Measurements from ENCODE around the gene SH3BGR.

The SH3BGR gene

DNA sequence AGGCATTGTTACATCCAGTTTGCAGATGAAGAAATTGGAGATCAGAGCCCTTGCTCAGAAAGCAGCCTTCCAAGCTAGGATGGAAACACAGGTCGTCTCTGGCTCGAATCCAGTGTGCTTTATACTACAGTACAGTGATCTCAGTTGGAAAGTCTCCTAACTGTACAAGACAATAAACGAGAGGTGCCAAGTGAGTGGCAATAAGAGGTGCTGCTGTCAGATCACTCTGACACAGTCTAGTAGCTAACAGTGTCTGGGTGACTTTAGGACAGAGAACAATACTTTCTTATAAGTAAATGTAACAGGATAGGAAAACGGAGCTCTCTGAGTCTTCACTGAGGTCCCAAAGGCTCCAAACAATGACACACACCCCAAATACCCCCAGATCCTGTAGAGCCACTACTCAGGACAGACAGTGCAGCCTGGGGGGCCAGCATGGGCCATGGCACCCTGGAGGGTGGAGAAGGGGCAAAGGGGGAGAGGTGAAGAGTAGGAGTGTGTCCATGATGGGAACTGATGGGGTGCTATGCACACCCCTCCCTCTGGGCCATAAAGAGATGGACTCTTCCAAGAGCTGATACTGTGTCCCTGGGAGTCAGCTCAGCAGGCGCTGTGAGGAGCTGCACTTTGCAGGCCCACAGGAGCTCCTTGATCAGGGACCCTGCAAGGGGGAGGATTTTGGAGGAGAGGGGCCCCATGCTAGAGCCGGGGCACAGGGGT, 3.3 kb downstream of the SH3BGR start:
- no peak for DNase-seq (ENCODE audit: low read depth in 4 of 4, low spot score in 1 of 4)

DNA sequence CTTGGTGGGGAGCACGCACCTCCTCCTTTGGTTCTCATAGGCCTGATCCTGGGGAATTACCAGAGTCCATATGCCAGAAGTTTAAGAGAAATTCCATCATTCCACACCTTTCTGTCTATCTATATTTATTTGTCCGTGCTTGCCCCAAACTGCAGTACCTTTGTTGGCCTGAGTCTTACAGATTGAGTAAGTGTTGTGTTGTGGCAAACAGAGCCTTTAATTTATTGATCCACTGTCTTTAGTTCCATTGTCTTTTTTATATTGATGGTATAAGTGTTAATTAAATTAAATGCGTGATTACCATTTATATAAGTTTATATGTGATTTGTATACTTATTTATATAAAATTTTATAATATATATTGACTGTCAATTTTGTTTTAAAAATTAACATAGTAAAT, 4.9 kb downstream of the SH3BGR start:
- DNase-seq (ENCODE audit: low read depth in 4 of 4, low spot score in 1 of 4) = no peak

DNA sequence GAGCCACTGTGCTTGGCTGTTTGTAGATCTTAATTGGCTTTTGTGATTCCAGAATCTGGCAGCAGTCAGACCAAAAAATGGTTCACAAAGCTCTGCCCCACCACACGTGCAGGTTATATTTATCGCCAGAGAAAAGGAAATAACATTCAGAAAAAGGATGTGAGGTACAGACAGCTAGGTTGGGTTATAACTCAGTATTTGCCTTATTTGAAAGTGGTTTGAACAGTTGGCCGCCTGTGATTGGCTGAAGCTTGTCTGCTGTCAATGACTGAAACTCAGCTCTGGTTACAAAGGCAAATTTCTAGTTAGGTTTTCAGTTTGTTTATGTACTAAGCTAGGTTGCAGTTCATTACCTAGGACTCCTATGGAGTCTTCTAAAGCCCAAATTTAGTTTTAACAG, 9.6 kb downstream of the SH3BGR start:
- DNase-seq (ENCODE audit: low read depth in 4 of 4, low spot score in 1 of 4) = no peak

DNA sequence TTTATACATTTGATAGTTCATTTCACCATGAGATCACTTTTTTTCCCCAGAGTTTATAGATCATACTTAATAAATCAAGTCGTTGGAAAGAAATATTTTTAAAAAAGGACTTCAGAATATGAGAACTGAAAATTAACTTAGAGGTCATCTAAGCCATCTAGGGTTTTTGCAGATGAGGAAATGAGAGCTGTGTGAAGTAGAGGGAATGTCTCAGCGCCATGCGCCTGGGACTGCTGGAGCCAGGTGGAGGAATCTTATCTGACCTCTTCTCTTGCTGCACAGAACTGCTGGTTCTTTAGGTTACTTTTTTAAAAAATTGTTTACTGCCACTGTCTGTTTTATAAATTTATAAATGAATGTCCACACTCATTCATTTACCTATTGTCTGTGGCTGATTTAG, 11.5 kb downstream of the SH3BGR start:
- no peak for DNase-seq (ENCODE audit: low read depth in 4 of 4, low spot score in 1 of 4)

DNA sequence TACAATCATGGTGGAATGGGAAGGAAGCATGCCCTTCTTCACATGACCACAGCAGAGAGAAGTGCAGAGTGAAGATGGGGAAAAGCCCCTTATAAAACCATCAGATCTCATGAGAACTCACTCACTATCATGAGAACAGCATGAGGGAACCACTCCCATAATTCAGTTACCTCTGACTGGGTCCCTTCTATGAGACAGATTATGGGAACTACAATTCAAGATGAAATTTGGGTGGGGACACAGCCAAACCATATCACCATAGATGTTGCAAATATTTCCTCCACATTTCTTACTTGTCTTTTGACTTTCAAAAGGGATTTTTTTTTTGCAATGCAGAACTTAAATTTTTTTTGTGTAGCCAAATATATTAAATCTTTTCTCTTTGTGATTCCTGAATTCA, 14.8 kb downstream of the SH3BGR start:
- no peak for DNase-seq (ENCODE audit: low read depth in 4 of 4, low spot score in 1 of 4)

DNA sequence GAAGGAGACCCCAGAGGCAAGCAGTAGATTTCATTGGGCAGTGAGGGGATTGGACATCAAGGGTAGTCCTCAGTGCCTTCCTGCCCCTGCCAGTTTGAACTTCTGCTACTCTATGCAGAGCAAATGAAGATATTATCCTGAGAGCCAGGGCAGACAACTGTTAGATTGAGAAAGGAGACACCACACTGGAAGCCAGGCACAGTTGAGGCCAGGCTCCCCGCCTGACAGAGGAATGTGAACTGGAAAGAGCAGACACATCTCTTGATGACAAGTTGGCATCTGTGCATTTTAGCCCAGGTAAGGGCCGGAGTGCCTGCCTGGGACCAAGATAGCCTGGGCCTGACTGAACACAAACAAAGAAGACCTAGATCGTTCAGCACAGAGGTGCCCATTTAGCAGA, 16.0 kb downstream of the SH3BGR start:
- no peak for DNase-seq (ENCODE audit: low read depth in 4 of 4, low spot score in 1 of 4)

DNA sequence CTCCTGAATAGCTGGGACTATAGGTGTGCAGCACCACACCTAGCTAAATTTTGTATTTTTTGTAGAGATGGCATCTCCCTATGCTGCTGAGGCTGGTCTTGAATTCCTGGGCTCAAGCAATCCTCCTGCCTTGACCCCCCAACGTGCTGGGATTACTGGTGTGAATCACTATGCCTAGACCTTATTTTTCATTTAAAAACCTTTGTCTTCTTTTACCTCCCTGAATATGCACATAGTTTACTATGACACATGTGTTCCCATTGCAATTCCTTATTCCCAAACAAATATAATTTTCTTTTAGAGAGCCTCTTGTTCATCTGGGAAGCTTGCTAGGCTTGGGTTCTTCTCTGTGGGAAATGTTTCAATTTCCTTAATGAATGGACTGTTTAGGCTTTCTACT, 16.8 kb downstream of the SH3BGR start:
- DNase-seq (ENCODE audit: low read depth in 4 of 4, low spot score in 1 of 4) = no peak

DNA sequence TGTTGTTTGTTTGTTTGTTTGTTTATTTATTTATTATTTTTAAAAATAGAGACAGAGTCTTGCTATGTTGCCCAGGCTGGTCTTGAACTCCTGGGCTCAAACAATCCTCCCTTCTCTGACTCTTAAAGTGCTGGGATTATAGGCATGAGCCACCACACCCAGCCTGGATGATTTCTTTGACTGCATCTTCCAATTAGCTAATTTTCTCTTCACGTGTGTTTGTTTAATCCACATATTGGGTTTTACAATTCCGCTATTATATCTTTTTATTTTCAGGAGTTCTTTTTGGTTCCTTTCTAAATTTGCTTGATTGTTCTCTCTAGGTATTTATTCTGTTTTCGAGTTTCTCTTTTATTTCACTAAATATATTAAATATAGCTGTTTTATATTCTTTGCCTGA, 19.8 kb downstream of the SH3BGR start:
- no peak for DNase-seq (ENCODE audit: low read depth in 4 of 4, low spot score in 1 of 4)

DNA sequence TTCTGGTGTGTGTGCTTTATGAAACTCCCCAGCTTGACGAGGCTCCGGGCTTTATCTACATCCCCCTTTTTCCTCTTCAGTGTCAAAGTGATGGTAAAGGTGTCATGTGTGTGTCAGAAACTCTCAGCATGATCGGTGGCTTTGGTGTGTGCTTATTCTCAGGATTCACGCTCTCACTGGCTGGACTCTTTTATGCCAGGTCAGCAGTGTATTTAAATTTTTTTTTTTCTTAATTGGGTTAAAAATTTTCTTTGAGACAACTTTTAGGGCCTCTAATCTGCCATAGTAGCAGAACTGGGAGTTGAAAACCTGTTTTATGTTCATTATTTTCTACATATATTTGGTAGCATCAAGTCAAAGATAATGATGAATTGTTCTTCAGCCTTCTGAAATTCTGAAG, 21.0 kb downstream of the SH3BGR start:
- no peak for DNase-seq (ENCODE audit: low read depth in 4 of 4, low spot score in 1 of 4)

DNA sequence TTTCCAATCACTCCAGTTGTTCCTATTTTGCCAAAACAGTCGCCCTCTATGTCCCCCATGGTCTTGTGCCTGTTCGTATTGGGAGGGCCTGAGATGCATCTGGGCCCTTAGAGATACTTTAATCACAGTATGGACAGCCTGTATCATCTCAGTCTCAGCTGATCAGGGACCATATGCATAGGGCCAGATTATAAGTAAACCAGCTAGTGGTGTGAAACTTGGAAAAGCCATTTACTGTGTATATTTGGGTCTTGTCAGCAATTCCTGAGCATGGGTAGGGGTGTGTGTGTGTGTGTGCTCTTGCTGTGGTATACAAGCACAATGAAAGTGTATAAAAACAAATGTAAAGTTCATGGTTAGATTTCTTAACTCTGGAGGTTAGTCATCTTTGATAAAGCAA, 22.8 kb downstream of the SH3BGR start:
- DNase-seq (ENCODE audit: low read depth in 4 of 4, low spot score in 1 of 4) = no peak

DNA sequence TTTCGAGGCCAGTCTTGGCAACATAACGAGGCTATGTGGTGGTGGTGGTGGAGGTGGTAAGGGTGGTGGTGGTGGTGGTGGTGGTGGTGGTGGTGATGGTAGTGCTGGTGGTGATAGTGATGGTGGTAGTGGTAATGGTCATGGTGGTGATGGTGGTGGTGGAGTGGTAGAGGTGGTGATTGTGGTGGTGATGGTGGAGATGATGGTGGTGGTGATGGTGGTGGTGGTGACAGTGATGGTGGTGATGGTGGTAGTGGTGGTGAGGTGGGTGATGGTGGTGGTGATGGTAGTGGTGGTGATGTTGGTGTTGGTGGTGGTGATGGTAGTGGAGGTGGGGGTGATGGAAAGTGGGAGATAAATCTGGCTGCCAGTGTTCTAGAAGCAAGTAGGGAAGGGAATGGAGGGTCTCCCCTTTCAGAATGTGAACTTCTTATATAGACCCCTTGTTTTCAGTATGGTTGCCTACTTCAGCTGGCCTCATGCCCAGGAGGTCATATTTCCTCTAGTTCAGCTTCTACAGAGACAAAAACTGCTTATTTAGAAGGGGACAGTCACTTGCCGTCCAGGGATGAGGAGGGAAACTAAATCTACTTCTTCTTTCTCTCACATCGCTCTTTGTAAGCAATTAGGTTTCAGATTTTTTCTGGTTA, 27.5 kb downstream of the SH3BGR start:
- no peak for DNase-seq (ENCODE audit: low read depth in 4 of 4, low spot score in 1 of 4)

DNA sequence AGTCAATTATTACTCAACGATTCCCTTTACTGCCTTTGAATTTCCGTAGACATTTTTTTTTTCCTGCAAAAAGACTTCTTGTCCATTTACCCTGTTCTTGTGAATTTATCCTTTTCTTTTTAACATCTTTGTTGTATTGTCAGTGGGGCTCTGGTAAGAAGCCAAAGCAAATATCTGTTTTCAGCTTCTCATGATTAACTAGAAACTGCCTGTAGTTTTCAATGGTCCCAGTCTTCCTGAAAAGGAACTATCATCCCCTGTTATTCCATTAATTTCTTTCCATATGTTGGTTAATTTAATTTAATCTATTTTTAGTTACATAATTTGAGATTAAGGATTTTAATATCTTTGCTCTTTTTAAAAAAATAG, 28.0 kb downstream of the SH3BGR start:
- DNase-seq (ENCODE audit: low read depth in 4 of 4, low spot score in 1 of 4) = no peak

DNA sequence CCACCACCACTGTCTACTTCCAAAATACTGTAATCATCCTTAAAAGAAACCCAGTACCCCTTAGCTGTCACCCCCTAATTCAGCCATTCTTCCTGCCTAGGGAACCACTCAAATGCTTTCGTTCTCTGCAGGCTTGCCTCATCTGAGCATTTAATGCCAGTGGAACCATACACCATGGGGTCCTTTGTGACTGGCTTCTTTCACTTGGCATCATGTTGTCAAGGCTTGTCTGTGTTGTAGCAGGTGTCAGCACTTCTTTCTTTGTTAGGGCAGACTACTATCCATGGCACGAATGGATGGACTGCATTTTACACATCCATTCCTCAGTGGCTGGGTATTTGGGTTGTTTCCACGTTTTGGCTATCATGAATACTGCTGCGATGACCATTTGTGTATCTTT, 28.5 kb downstream of the SH3BGR start:
- DNase-seq (ENCODE audit: low read depth in 4 of 4, low spot score in 1 of 4) = no peak

DNA sequence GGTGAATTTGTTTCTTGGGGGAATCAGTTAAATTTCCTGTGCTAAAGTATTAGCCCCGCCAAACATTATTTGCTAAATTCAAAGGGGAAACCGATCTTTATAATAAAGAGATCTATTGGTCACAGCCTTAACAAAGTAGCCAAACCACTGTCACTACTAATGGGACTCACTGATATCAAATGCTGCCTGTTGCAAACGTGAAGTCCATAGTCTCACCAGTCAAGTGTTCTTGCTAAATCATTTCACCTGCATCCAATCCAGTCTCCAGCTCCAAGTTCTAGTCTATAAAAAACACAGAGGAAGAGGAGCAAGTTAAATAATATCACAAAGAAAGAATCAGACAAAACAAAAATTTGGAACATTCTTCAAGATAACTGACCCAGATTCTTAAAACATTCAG, 30.1 kb downstream of the SH3BGR start:
- DNase-seq (ENCODE audit: low read depth in 4 of 4, low spot score in 1 of 4) = no peak

DNA sequence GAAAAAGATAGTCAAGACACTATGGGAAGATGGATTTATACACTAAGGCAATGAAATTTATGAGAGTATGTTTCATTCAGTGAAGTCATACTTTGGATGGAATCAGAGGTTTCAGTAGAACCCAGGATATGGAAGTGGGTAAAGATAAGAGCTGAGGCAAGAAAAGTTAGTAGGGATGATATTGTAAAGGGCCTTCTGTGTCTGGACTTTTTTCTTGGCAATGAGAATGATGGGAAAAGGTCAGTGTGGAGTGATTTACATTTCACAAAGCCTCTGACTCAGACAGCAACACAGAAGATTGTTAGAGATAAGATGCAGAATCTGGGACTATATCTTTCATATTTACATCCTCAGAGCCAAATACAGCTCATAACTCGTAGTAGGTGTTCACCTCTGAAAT, 32.1 kb downstream of the SH3BGR start:
- no peak for DNase-seq (ENCODE audit: low read depth in 4 of 4, low spot score in 1 of 4)

DNA sequence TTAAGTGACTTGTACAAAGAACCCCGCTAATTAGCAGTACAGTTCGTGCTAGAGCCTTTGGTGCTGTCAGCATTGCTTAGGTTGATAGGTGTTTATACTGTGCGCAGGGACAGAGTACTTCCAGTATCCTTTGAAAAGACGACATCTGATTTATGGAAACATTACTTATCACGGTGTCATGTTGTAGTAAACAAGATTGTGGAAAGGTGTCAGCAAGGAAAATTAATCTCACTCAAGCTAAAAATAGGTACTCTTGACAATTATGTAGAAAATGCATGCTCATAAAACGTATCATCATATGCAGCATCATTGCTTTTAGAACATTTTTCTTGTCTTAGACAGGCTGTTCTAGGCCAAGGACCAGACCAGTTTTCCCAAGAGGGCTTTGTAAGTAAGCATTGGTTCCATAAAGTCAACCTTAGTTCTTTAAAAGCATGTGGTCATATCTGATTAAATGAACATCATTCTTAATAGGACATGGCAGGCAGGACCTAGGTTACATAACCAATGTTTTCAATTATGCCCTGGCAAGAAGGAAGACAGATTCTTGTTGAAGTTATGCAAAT, 33.0 kb downstream of the SH3BGR start:
- no peak for DNase-seq (ENCODE audit: low read depth in 4 of 4, low spot score in 1 of 4)

DNA sequence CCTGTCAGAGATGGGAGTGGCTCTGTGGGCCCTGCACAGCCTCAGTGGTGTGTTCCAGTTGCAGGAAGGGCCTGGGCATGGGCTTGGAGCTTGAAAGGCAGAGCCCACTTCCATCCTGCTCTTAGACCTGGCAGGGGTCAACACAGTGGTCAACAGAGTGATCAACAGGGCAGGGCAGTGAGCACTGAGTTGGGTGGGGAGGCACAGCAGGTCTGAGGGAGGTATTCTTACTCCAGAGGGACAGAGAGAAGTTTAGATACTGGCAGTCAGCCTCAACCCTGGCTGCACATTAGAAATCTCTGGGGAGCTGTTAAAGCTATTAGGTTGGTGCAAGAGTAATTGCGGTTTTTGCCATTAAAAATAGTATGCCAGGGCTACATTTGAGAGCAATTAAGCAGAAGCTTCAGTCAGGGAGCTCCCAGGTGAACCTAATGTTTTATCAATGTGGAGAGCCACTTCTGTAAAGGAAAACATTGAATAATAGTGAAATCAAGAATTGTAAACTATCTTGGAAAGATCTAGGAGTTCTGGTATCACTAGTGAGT, 37.7 kb downstream of the SH3BGR start:
- no peak for DNase-seq (ENCODE audit: low read depth in 4 of 4, low spot score in 1 of 4)

DNA sequence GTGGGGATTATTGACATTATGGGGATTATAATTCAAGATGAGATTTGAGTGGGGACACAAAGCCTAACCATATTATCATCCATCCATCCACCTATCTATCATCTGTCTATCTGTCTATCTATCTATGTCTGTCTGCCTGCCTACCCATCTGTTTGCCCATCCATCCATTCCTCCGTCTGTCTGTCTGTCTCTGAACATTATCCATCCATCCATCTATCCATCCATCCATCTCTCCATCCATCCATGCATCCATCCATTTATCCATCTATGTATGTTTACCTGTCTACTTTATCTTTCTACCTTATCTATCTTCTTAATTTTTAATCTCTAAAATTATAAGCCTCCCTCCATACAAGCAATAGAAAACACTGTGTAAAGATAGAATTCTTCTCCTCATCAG, 47.4 kb downstream of the SH3BGR start:
- no peak for DNase-seq (ENCODE audit: low read depth in 4 of 4, low spot score in 1 of 4)

DNA sequence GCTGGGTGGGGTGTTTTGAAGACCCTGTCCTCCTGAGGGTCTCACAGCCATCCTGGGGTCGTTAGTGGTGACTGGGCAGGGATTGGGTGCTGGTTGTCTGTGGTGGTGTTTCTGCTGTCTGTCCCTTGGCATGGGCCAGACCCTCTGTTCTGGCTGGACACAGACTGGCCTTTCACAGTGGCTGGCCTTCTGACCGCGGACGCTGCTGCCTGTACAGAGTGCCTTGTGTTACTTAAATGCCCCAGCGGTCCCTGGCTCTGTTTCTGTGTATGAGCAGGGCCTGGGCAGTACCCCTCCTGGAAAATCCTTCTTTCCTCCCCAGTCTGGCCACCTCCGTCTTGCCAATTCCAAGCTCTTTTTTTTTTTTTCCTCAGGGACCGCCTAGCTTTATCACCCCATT, 50.9 kb downstream of the SH3BGR start:
- no peak for DNase-seq (ENCODE audit: low read depth in 4 of 4, low spot score in 1 of 4)

DNA sequence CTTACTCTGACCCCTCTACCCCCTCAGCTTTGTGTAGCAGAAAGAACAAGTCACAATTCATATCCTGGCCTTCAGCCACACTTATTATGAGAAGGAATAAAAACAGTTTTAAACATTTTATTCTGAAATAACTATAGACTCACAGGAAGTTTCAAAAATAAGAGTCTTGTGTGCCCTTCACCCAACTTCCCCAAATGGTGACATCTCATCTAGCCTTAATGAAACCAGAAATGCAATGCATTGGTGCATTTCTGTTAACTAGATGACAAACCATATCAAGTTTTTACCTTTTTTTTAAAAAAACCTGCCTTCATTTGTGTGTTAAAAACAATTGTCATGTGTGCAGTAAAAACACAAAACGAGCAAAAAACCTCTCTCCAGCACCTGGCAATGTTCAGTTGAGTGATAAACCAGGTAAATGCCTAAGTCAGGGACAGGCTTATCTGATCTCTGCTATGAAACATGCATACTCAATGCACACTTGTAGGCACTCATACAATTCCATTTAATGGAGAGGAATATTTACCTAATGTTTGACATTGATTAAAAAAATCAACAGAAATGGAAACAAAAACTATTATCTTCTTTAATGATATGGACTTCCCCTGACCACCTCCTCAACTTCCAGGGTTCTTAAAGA, 51.5 kb downstream of the SH3BGR start:
- no peak for DNase-seq (ENCODE audit: low read depth in 4 of 4, low spot score in 1 of 4)

DNA sequence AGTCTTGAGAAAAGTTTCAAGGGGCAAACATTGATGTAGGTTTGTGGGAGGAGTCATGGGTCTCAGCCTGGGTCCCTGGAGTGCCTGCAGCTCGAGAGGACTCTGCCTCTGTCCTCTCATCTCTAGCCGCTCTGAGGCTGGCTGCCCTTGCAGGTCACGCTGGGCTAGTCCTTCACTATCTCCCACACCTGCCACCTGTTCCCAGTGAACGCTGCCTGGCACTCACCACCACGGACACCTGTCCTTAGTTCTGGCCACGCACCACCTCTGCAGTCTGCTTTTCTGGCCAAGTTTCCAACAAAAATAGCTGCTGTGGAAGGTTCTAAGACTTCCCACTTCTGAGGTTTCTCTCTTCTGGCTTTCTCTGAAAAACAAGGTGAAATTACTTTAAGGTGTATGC, 52.5 kb downstream of the SH3BGR start:
- DNase-seq (ENCODE audit: low read depth in 4 of 4, low spot score in 1 of 4) = no peak

DNA sequence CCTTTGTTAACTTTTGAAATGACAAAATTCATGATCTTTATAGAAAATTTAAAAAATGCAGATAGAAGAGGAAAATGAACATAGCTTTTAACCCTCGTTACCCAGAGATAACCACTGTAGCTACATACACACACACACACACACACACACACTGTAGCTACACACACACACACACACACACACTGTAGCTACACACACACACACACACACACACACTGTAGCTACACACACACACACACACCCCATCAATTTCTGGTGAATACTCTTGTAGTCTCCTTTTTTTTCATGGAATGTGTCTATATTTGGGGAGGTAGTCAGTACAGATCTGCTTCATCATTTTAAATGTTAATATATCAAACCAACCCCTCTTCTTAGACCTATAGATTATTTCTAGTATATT, 58.5 kb downstream of the SH3BGR start:
- no peak for DNase-seq (ENCODE audit: low read depth in 4 of 4, low spot score in 1 of 4)

Measured in stimulated activated CD4-positive, alpha-beta T cell treated with anti-CD3 and anti-CD28 coated beads, Interleukin-1b, Interleukin-23, amount 100 ng/mL, for 24 hours (primary cell).